H1 (cell line): Measurements from ENCODE around the gene SRF. TPM values are rescaled to one million over a fixed set of nuclear protein-coding genes. Genes with fewer than 3 reads are reported as not detected.

Source experiments
- ASH2L ChIP-seq: fragments of 200-600, 300-600 bp; sonication (generic); IDR thresholded peaks from one replicate; pipeline ENCODE4 v1.7.1; 2017; ENCODE audit warnings: low read length
- CHD1 ChIP-seq: IDR thresholded peaks from 2 replicates; pipeline ENCODE4 v1.6.1; 2012; ENCODE audit warnings: low read depth, low read length, improper control_type of control experiment
- CREB1 ChIP-seq: IDR thresholded peaks from 2 replicates; pipeline ENCODE4 v1.6.1; 2012; ENCODE audit warnings: inconsistent platforms
- CTCF ChIP-seq, 3 experiments: IDR thresholded peaks; 1 replicate in 2 of 3; 2 replicates in 1 of 3; pipeline versions ENCODE4 v1.5.1 to v1.6.1; 2011; ENCODE audit warnings: low read length in 3 of 3, mild to moderate bottlenecking in 3 of 3, inconsistent platforms in 2 of 3, low read depth in 1 of 3, moderate library complexity in 1 of 3; ENCODE audit not compliant: insufficient read depth in 1 of 3; ENCODE audit errors: control extremely low read depth in 1 of 3
- EP300 ChIP-seq, 2 experiments: IDR thresholded peaks; 1 replicate in 1 of 2; 2 replicates in 1 of 2; pipeline ENCODE4 v1.6.1; 2011 to 2012; ENCODE audit warnings: low read depth in 2 of 2, low read length in 2 of 2, mild to moderate bottlenecking in 2 of 2, borderline replicate concordance in 1 of 2, inconsistent platforms in 1 of 2, moderate library complexity in 1 of 2
- GABPA ChIP-seq: IDR thresholded peaks from 2 replicates; pipeline ENCODE4 v1.6.1; 2011; ENCODE audit warnings: mild to moderate bottlenecking, low read length, moderate library complexity, borderline replicate concordance; ENCODE audit not compliant: insufficient read depth
- HDAC2 ChIP-seq, 2 experiments: fragments of 300-600 bp in 1 of 2; sonication (generic) in 1 of 2; IDR thresholded peaks; 2 replicates each; pipeline ENCODE4 v1.6.1; 2011 to 2012; ENCODE audit warnings: low read depth in 2 of 2, low read length in 2 of 2, mild to moderate bottlenecking in 2 of 2, moderate library complexity in 2 of 2, borderline replicate concordance in 1 of 2, inconsistent platforms in 1 of 2
- JUN ChIP-seq: IDR thresholded peaks from 2 replicates; pipeline ENCODE4 v1.6.1; 2011; ENCODE audit warnings: low read depth, mild to moderate bottlenecking, improper control_type of control experiment, low read length
- KDM1A ChIP-seq: fragments of 200-600, 300-600 bp; sonication (generic); IDR thresholded peaks from 2 replicates; pipeline ENCODE4 v1.7.1; 2016; ENCODE audit warnings: mild to moderate bottlenecking, low read length, borderline replicate concordance
- NANOG ChIP-seq: IDR thresholded peaks from 2 replicates; pipeline ENCODE4 v1.6.1; 2011; ENCODE audit warnings: low read length, low read depth, mild to moderate bottlenecking, inconsistent platforms; ENCODE audit not compliant: insufficient read depth, poor library complexity, severe bottlenecking
- RNF2 ChIP-seq: fragments of 200-900, 300-1000 bp; sonication (generic); IDR thresholded peaks from 2 replicates; pipeline ENCODE4 v1.7.1; 2016; ENCODE audit warnings: borderline replicate concordance, low read depth, mild to moderate bottlenecking, antibody characterized with exemption, low read length; ENCODE audit not compliant: poor library complexity, severe bottlenecking; ENCODE audit errors: missing control alignments
- RXRA ChIP-seq: IDR thresholded peaks from 2 replicates; pipeline ENCODE4 v1.6.1; 2011; ENCODE audit warnings: low read depth, mild to moderate bottlenecking, low read length, moderate library complexity; ENCODE audit not compliant: insufficient read depth
- SAP30 ChIP-seq: fragments of 300-600 bp; sonication (generic); IDR thresholded peaks from 2 replicates; pipeline ENCODE4 v1.7.1; 2012; ENCODE audit warnings: low read length, moderate library complexity, mild to moderate bottlenecking, inconsistent platforms; ENCODE audit not compliant: insufficient read depth, insufficient replicate concordance
- SIRT6 ChIP-seq: IDR thresholded peaks from one replicate; pipeline ENCODE4 v1.7.1; 2012; ENCODE audit warnings: low read length, inconsistent platforms
- SUZ12 ChIP-seq: fragments of 200-600 bp; sonication (generic); IDR thresholded peaks from 2 replicates; pipeline ENCODE4 v1.6.1; 2012; ENCODE audit warnings: mild to moderate bottlenecking, inconsistent platforms, low read length, moderate library complexity, mixed read lengths
- TAF1 ChIP-seq: IDR thresholded peaks from 2 replicates; pipeline ENCODE4 v1.6.1; 2011; ENCODE audit warnings: mild to moderate bottlenecking, low read depth, low read length
- TCF12 ChIP-seq: IDR thresholded peaks from 2 replicates; pipeline ENCODE4 v1.6.1; 2011; ENCODE audit warnings: low read depth, mild to moderate bottlenecking, low read length
- USF2 ChIP-seq: IDR thresholded peaks from 2 replicates; pipeline ENCODE4 v1.6.1; 2011; ENCODE audit warnings: low read length, improper control_type of control experiment
- polyA plus RNA-seq, 7 experiments: library from polyadenylated mRNA; depleted of rRNA in 3 of 7; stranded (reverse) in 5 of 7; unstranded in 2 of 7; fragments of >200 nt in 5 of 7; fragments of 200-250 nt in 2 of 7; gene quantifications; 1 replicate in 5 of 7; 2 replicates in 1 of 7; 4 replicates in 1 of 7; pipeline versions ENCODE4 v1.2.1 to v1.2.3, GENCODE V29; 2011 to 2013; ENCODE audit warnings: missing spikeins in 2 of 7, mixed read lengths in 2 of 7
- total RNA-seq: library from RNA; stranded (reverse); fragmentation: NEBNext Ultra II Directional; extraction: Animal tissue kit (Norgen Biotek cat#: 25700); gene quantifications from 2 replicates; pipeline ENCODE4 v1.2.1, GENCODE V29; 2021

Gene SRF
- total and polyA plus RNA-seq, 2 of the 8 experiments (the other 6 are each of a cell fraction or from before 2014, with no cell fraction given) = 49.0 to 69.5 TPM

- peak in 1 of 2 experiments; percentile 31; a peak in 1 of 3 replicates for TF ChIP-seq EP300 (IDR thresholded peaks at IDR 0.05; ENCODE audit: borderline replicate concordance in 1 of 2, low read depth in 2 of 2, low read length in 2 of 2)
- TF ChIP-seq CTCF (IDR thresholded peaks at IDR 0.05; ENCODE audit: control extremely low read depth in 1 of 3, insufficient read depth in 1 of 3, low read depth in 1 of 3, low read length in 3 of 3) = peak in 2 of 3 experiments; percentile 81 to 83; a peak in 3 of 4 replicates
- no peak for TF ChIP-seq RXRA
- TF ChIP-seq JUN = no peak
- no peak for TF ChIP-seq CHD1
- no peak for TF ChIP-seq CREB1
- TF ChIP-seq SUZ12 = no peak
- peak; percentile 81 for TF ChIP-seq TAF1
- peak; percentile 23; the same call in 1 of the 2 replicates for TF ChIP-seq KDM1A
- TF ChIP-seq RNF2 = peak; percentile 44
- peak; percentile 60; the same call in 1 of the 2 replicates for TF ChIP-seq GABPA
- TF ChIP-seq USF2 = peak; percentile 96
- TF ChIP-seq HDAC2 (IDR thresholded peaks at IDR 0.05; ENCODE audit: borderline replicate concordance in 1 of 2, low read depth in 2 of 2, low read length in 2 of 2) = peak in 1 of 2 experiments; percentile 93; a peak in 1 of 4 replicates
- no peak for TF ChIP-seq SIRT6
- no peak for TF ChIP-seq NANOG
- no peak for TF ChIP-seq SAP30
- no peak for TF ChIP-seq ASH2L
- peak; percentile 54; the same call in 1 of the 2 replicates for TF ChIP-seq TCF12
Measured at GRCh38 chr6:43228951-43229802, 58.1 kb downstream of the SRF start, which contains the start of gene DNPH1 (continued).
